ENCODE data around the gene TSHR.

The TSHR gene

GRCh38 chr14:81193924-81194633, 238.7 kb downstream of the TSHR start:
- DNase-seq = no peak

Measured in NCI-H446 (cell line).